Measurements from ENCODE around the gene NXF3.
"Not testable (repeated sequence)": the region's sequence is repeated elsewhere in the genome, so short reads cannot be mapped to it uniquely, and the experiment has no call there.

GRCh38 chrX:103109497-103109896 is 16.6 kb upstream of the NXF3 start:
- TF ChIP-seq LEF1 (IDR thresholded peaks at IDR 0.05; ENCODE audit: borderline replicate concordance); FOXM1 (IDR thresholded peaks at IDR 0.05; ENCODE audit: borderline replicate concordance); SP1 (IDR thresholded peaks at IDR 0.05); SUZ12 (IDR thresholded peaks at IDR 0.05); FOXK2 (IDR thresholded peaks at IDR 0.05); ZNF384 (IDR thresholded peaks at IDR 0.05); BHLHE40 (IDR thresholded peaks at IDR 0.05; ENCODE audit: borderline replicate concordance); ELF4 (IDR thresholded peaks at IDR 0.05); PKNOX1 (IDR thresholded peaks at IDR 0.05); NFRKB (IDR thresholded peaks at IDR 0.05); L3MBTL2 (conservative IDR thresholded peaks at IDR 0.05): not testable (repeated sequence)
